ENCODE measurements around the gene CYSRT1.

CYSRT1 gene

GRCh38 chr9:137198051-137198901 lies 26.7 kb upstream of the CYSRT1 start:
- Mint-ChIP-seq H3K9me3 (no peaks in the 10 kb centered on the region), H3K27me3 (no peaks in the 10 kb centered on the region), H3K27ac (no peak overlapping the region), H3K4me1 (ENCODE audit: low read depth) (peaks cover 20% of the 10 kb centered on the region), H3K4me3 (peak overlapping the region; percentile 35), H3K36me3 (ENCODE audit: low read depth) (no peaks in the 10 kb centered on the region)

GRCh38 chr9:137198902-137199283 lies 26.1 kb upstream of the CYSRT1 start:
- H3K27ac Mint-ChIP-seq: no peak overlapping the region
- H3K9me3 Mint-ChIP-seq: no peaks in the 10 kb centered on the region
- no peaks in the 10 kb centered on the region for H3K36me3 Mint-ChIP-seq (ENCODE audit: low read depth)
- H3K4me1 Mint-ChIP-seq (ENCODE audit: low read depth): peaks cover 26% of the 10 kb centered on the region
- no peaks in the 10 kb centered on the region for H3K27me3 Mint-ChIP-seq
- H3K4me3 Mint-ChIP-seq: no peak overlapping the region

GRCh38 chr9:137199411-137200121 lies 25.4 kb upstream of the CYSRT1 start:
- Mint-ChIP-seq H3K36me3 (ENCODE audit: low read depth) (no peaks in the 10 kb centered on the region), H3K27me3 (no peaks in the 10 kb centered on the region), H3K4me3 (peak overlapping the region; percentile 74), H3K9me3 (no peaks in the 10 kb centered on the region), H3K27ac (peak overlapping the region; percentile 61), H3K4me1 (ENCODE audit: low read depth) (peaks cover 32% of the 10 kb centered on the region)

- H3K36me3 Mint-ChIP-seq (ENCODE audit: low read depth): no peaks in the 10 kb centered on the region
- H3K27ac Mint-ChIP-seq: peak within 1 kb of the TSS; percentile 63
- H3K9me3 Mint-ChIP-seq: no peaks in the 10 kb centered on the region
- H3K4me1 Mint-ChIP-seq (ENCODE audit: low read depth): peaks cover 36% of the 10 kb centered on the region
- H3K4me3 Mint-ChIP-seq: peak within 1 kb of the TSS; percentile 84
- H3K27me3 Mint-ChIP-seq: no peaks in the 10 kb centered on the region
Measured at GRCh38 chr9:137200311-137201204, 24.4 kb upstream of the CYSRT1 start, which contains the start of gene TPRN. Gene TPRN, minus strand, starts transcription at chr9:137200741. Its CDS starts 30 bp downstream, at chr9:137200711.

GRCh38 chr9:137201205-137201868 lies 23.6 kb upstream of the CYSRT1 start:
- Mint-ChIP-seq H3K36me3 (ENCODE audit: low read depth) (peaks cover 1% of the 10 kb centered on the region), H3K9me3 (no peaks in the 10 kb centered on the region), H3K27me3 (no peaks in the 10 kb centered on the region), H3K4me3 (peak overlapping the region; percentile 84), H3K27ac (peak overlapping the region; percentile 63), H3K4me1 (ENCODE audit: low read depth) (peaks cover 41% of the 10 kb centered on the region)

GRCh38 chr9:137202966-137203365 lies 22.0 kb upstream of the CYSRT1 start:
- H3K4me1 Mint-ChIP-seq (ENCODE audit: low read depth): peaks cover 55% of the 10 kb centered on the region
- peaks cover 16% of the 10 kb centered on the region for H3K36me3 Mint-ChIP-seq (ENCODE audit: low read depth)
- no peak overlapping the region for H3K4me3 Mint-ChIP-seq
- H3K27ac Mint-ChIP-seq: no peak overlapping the region
- no peaks in the 10 kb centered on the region for H3K9me3 Mint-ChIP-seq
- no peaks in the 10 kb centered on the region for H3K27me3 Mint-ChIP-seq

- Mint-ChIP-seq H3K27ac (peak overlapping the region; percentile 94), H3K27me3 (no peaks in the 10 kb centered on the region), H3K9me3 (no peaks in the 10 kb centered on the region), H3K36me3 (ENCODE audit: low read depth) (peaks cover 26% of the 10 kb centered on the region), H3K4me1 (ENCODE audit: low read depth) (peaks cover 48% of the 10 kb centered on the region), H3K4me3 (peak overlapping the region; percentile 93)
Measured at GRCh38 chr9:137204731-137205125, 20.2 kb upstream of the CYSRT1 start.

GRCh38 chr9:137205126-137206069 lies 19.6 kb upstream of the CYSRT1 start, which contains the start of the genes NDOR1 and TMEM203:
Gene NDOR1, plus strand, starts transcription at chr9:137205700. Its CDS starts 78 bp downstream, at chr9:137205778.
Gene TMEM203, minus strand, starts transcription at chr9:137205648. Its CDS starts 234 bp downstream, at chr9:137205414.
- H3K4me1 Mint-ChIP-seq (ENCODE audit: low read depth): peaks cover 48% of the 10 kb centered on the region
- H3K27ac Mint-ChIP-seq: peak within 1 kb of the TSS; percentile 94

GRCh38 chr9:137206602-137207001 lies 18.4 kb upstream of the CYSRT1 start:
- H3K36me3 Mint-ChIP-seq (ENCODE audit: low read depth): peaks cover 26% of the 10 kb centered on the region
- no peaks in the 10 kb centered on the region for H3K27me3 Mint-ChIP-seq
- H3K4me3 Mint-ChIP-seq: peak overlapping the region; percentile 93
- H3K27ac Mint-ChIP-seq: peak overlapping the region; percentile 93
- H3K9me3 Mint-ChIP-seq: no peaks in the 10 kb centered on the region
- peaks cover 44% of the 10 kb centered on the region for H3K4me1 Mint-ChIP-seq (ENCODE audit: low read depth)

More at GRCh38 chr9:137205126-137206069, 19.6 kb upstream of the CYSRT1 start, which contains the start of the genes NDOR1 and TMEM203:
- Mint-ChIP-seq H3K9me3 (no peaks in the 10 kb centered on the region), H3K36me3 (ENCODE audit: low read depth) (peaks cover 26% of the 10 kb centered on the region), H3K27me3 (no peaks in the 10 kb centered on the region), H3K4me3 (peak within 1 kb of the TSS; percentile 93)

GRCh38 chr9:137211532-137211931 lies 13.4 kb upstream of the CYSRT1 start:
- peaks cover 27% of the 10 kb centered on the region for H3K36me3 Mint-ChIP-seq (ENCODE audit: low read depth)
- no peaks in the 10 kb centered on the region for H3K27me3 Mint-ChIP-seq
- H3K4me1 Mint-ChIP-seq (ENCODE audit: low read depth): peaks cover 12% of the 10 kb centered on the region
- no peak overlapping the region for H3K4me3 Mint-ChIP-seq
- H3K27ac Mint-ChIP-seq: no peak overlapping the region
- H3K9me3 Mint-ChIP-seq: no peaks in the 10 kb centered on the region

GRCh38 chr9:137212520-137212919 lies 12.5 kb upstream of the CYSRT1 start:
- H3K36me3 Mint-ChIP-seq (ENCODE audit: low read depth): peaks cover 17% of the 10 kb centered on the region
- no peaks in the 10 kb centered on the region for H3K9me3 Mint-ChIP-seq
- no peaks in the 10 kb centered on the region for H3K27me3 Mint-ChIP-seq
- H3K27ac Mint-ChIP-seq: no peak overlapping the region
- H3K4me3 Mint-ChIP-seq: no peak overlapping the region
- peaks cover 2% of the 10 kb centered on the region for H3K4me1 Mint-ChIP-seq (ENCODE audit: low read depth)

- no peaks in the 10 kb centered on the region for H3K4me1 Mint-ChIP-seq (ENCODE audit: low read depth)
- H3K36me3 Mint-ChIP-seq (ENCODE audit: low read depth): peaks cover 13% of the 10 kb centered on the region
- no peaks in the 10 kb centered on the region for H3K9me3 Mint-ChIP-seq
- no peak overlapping the region for H3K27ac Mint-ChIP-seq
- H3K27me3 Mint-ChIP-seq: no peaks in the 10 kb centered on the region
- H3K4me3 Mint-ChIP-seq: no peak overlapping the region
Measured at GRCh38 chr9:137213160-137214060, 11.6 kb upstream of the CYSRT1 start.

All from stimulated activated naive CD8-positive, alpha-beta T cell treated with anti-CD3 and anti-CD28 coated beads, Interleukin-15, Interleukin-2, amounts not matched to agents 100 ng/mL and 50 ng/mL, for 24 hours (primary cell).